PC-3 (cell line): ENCODE measurements around the gene DPY30. TPM values are rescaled to one million over a fixed set of nuclear protein-coding genes. Genes with fewer than 3 reads are reported as not detected.

Experiments
- ATAC-seq: fragments of 200-7000 bp; cut with Tn5 transposase; 2 replicates; pipeline ENCODE4 v1.9.1; 2020; ENCODE audit warnings: mild to moderate bottlenecking, moderate library complexity
- Bru-seq: library from RNA; stranded (reverse); fragments of 400-500 nt; gene quantifications from one replicate; lab custom pipeline; 2021; lab: Mats Ljungman, UMichigan
- BruChase-seq, 2 experiments: library from RNA; stranded (reverse); fragments of 400-500 nt; gene quantifications; one replicate each; lab custom pipeline; 2021; lab: Mats Ljungman, UMichigan
- BruUV-seq: library from RNA; stranded (reverse); fragments of 400-500 nt; replicated peaks from 2 replicates; lab custom pipeline; 2021; lab: Mats Ljungman, UMichigan
- CTCF ChIA-PET: fragments of 300-600 bp; sonication (Branson Sonifier 250); formaldehyde crosslinking; loops from one replicate; lab custom pipeline; 2022; ENCODE audit warnings: antibody characterized with exemption; lab: Charles Lee
- POLR2A ChIA-PET: fragments of 300-600 bp; sonication (Branson Sonifier 250); formaldehyde crosslinking; loops from one replicate; lab custom pipeline; 2022; ENCODE audit warnings: antibody characterized with exemption; ENCODE audit not compliant: unreplicated experiment; lab: Charles Lee
- DNase-seq: peaks from one replicate; pipeline ENCODE4 v3.0.0-alpha.2; 2015
- H2AFZ ChIP-seq: fragments of 300-600 bp; sonication (generic); 2 replicates; pipeline ENCODE4 v1.6.0; 2016; ENCODE audit warnings: antibody characterized with exemption, low read length
- H3F3A ChIP-seq: fragments of 300-600 bp; sonication (generic); one replicate; pipeline ENCODE4 v1.6.0; 2017; ENCODE audit warnings: antibody characterized with exemption, low read length, control low read depth, mild to moderate bottlenecking; ENCODE audit not compliant: unreplicated experiment
- H3K27ac ChIP-seq: fragments of 300-600 bp; sonication (generic); 2 replicates; pipeline ENCODE4 v1.5.1; 2016; ENCODE audit warnings: mild to moderate bottlenecking, low read length
- H3K27me3 ChIP-seq: fragments of 300-600 bp; sonication (generic); 2 replicates; pipeline ENCODE4 v1.6.1; 2016; ENCODE audit warnings: low read length, mixed read lengths
- H3K36me3 ChIP-seq: fragments of 300-600 bp; sonication (generic); 2 replicates; pipeline ENCODE4 v1.6.1; 2016; ENCODE audit warnings: low read depth, mixed run types, low read length, mixed read lengths
- H3K4me1 ChIP-seq: fragments of 300-600 bp; sonication (generic); 2 replicates; pipeline ENCODE4 v1.5.1; 2016; ENCODE audit warnings: low read length; ENCODE audit not compliant: insufficient read depth
- H3K4me2 ChIP-seq: fragments of 300-600 bp; sonication (generic); 2 replicates; pipeline ENCODE4 v1.6.0; 2016; ENCODE audit warnings: low read length
- H3K4me3 ChIP-seq: fragments of 300-600 bp; sonication (generic); 2 replicates; pipeline ENCODE4 v1.5.1; 2016; ENCODE audit warnings: mild to moderate bottlenecking, low read length, mixed read lengths
- H3K79me2 ChIP-seq: fragments of 300-600 bp; sonication (generic); 2 replicates; pipeline ENCODE4 v1.6.1; 2017; ENCODE audit warnings: low read length, mixed read lengths
- H3K9ac ChIP-seq: fragments of 300-600 bp; sonication (generic); 2 replicates; pipeline ENCODE4 v1.6.0; 2016; ENCODE audit warnings: mild to moderate bottlenecking, low read length
- H3K9me2 ChIP-seq: fragments of 300-600 bp; sonication (generic); replicated peaks from 2 replicates; pipeline ENCODE4 v1.6.1; 2016; ENCODE audit warnings: mixed run types, low read length, mixed read lengths
- H3K9me3 ChIP-seq: fragments of 300-600 bp; sonication (generic); 2 replicates; pipeline ENCODE4 v1.6.1; 2016; ENCODE audit warnings: low read length, mixed read lengths
- H4K20me1 ChIP-seq: fragments of 300-600 bp; sonication (generic); 2 replicates; pipeline ENCODE4 v1.6.1; 2016; ENCODE audit warnings: low read length, mixed read lengths
- CTCF ChIP-seq: fragments of 300-600 bp; sonication (generic); conservative IDR thresholded peaks from 2 replicates; pipeline ENCODE4 v1.5.1; 2017; ENCODE audit warnings: antibody characterized with exemption, low read depth, mild to moderate bottlenecking, low read length
- EZH2 ChIP-seq: fragments of 300-600 bp; sonication (generic); IDR thresholded peaks from one replicate; pipeline ENCODE4 v1.6.1; 2017; ENCODE audit warnings: antibody characterized with exemption, mild to moderate bottlenecking, low read length; ENCODE audit not compliant: unreplicated experiment
- EZH2phosphoT487 ChIP-seq: fragments of 300-600 bp; sonication (generic); IDR thresholded peaks from 2 replicates; pipeline ENCODE4 v1.6.1; 2018; ENCODE audit warnings: mild to moderate bottlenecking, antibody characterized with exemption, low read length, borderline replicate concordance
- intact Hi-C: fragments of 100-400 bp; cut with micrococcal nuclease; formaldehyde crosslinking; loops from 2 replicates; pipeline ENCODE4 v1.9.0; 2023
- long read RNA-seq: library from polyadenylated mRNA; unstranded; transcript quantifications from one replicate; pipeline ENCODE4 v2.0.0, GENCODE V29; 2021; ENCODE audit not compliant: unreplicated experiment
- total RNA-seq: library from RNA; depleted of rRNA; stranded (reverse); fragments of >200 nt; gene quantifications from 2 replicates; pipeline ENCODE4 v1.2.3, GENCODE V29; 2014; rRNA removed

Gene DPY30
- total RNA-seq (104 and 127 TPM in 2 replicates), Bru-seq, nascent RNA (percentile 73 among the genes with signal in this experiment), BruChase-seq, experiment 1, labeled RNA remaining after a 6-hour chase (percentile 80 among the genes with signal in this experiment), BruChase-seq, experiment 2, labeled RNA remaining after a 2-hour chase (percentile 72 among the genes with signal in this experiment)
- long read RNA-seq, transcript DPY30-202 (5 exons, 708 nt), result major isoform, 30 of 70 reads
- long read RNA-seq, partial matches to known transcripts, result 26 of 70 reads
- long read RNA-seq, other reads (novel, unspliced or antisense), result 12 of 70 reads

- no peaks in the 10 kb centered on the region for H3F3A ChIP-seq
- CTCF ChIA-PET, result interaction anchor here (0.6 to 1.1 kb wide), 2 partner anchors 9 to 23 kb away, joined by 4 to 6 read pairs; partner anchors contain the start of gene SPAST
- peak within 1 kb of the TSS; percentile 90 for H3K4me2 ChIP-seq
- no peaks in the 10 kb centered on the region for H3K9me3 ChIP-seq
- H3K27me3 ChIP-seq, result no peaks in the 10 kb centered on the region
- DNase-seq, result peak; percentile 93
- peak within 1 kb of the TSS; percentile 67 for H2AFZ ChIP-seq
- peaks cover 20% of the 10 kb centered on the region for H3K79me2 ChIP-seq
- H3K4me3 ChIP-seq, result peak within 1 kb of the TSS; percentile 92
- H3K9me2 ChIP-seq, result no peaks in the 10 kb centered on the region
- peak within 1 kb of the TSS; percentile 50 for H3K27ac ChIP-seq
- H3K4me1 ChIP-seq, result peaks cover 6% of the 10 kb centered on the region
- H3K9ac ChIP-seq, result peak within 1 kb of the TSS; percentile 70
- H3K36me3 ChIP-seq, result no peaks in the 10 kb centered on the region
- TF ChIP-seq EZH2phosphoT487 (no peak), CTCF (no peak; the same call in 1 of the 2 replicates), EZH2 (no peak)
- POLR2A ChIA-PET, result interaction anchor here (0.6 to 1.3 kb wide), 8 partner anchors 21 to 984 kb away, joined by 3 to 17 read pairs (median 5); partner anchors contain the start of genes SLC30A6 and SPAST
- ATAC-seq, result peak; percentile 88
- H4K20me1 ChIP-seq, result no peaks in the 10 kb centered on the region
- intact Hi-C loops, result loop anchor here (1.0 to 2.0 kb wide), 2 partner anchors 24 to 31 kb away; partner anchors contain the start of gene SPAST
- no TSS peak for BruUV-seq
Observed at GRCh38 chr2:32039447-32040219, at the start of gene DPY30. Gene DPY30, minus strand, starts transcription at chr2:32039805. Its CDS starts 349 bp downstream, at chr2:32039456.

GRCh38 chr2:32074134-32074506 is 34.5 kb upstream of the DPY30 start:
- no peaks in the 10 kb centered on the region for H4K20me1 ChIP-seq
- H3K9ac ChIP-seq, result no peak overlapping the region
- no peak for TF ChIP-seq EZH2phosphoT487
- no peak for TF ChIP-seq CTCF
- TF ChIP-seq EZH2, result no peak
- H3K27ac ChIP-seq, result no peak overlapping the region
- no TSS peak for BruUV-seq
- H3K79me2 ChIP-seq, result 0 out of 2 replicates have a peak, but pooled peaks cover 9% of the 10 kb centered on the region
- H3K4me2 ChIP-seq, result no peak overlapping the region
- H3K9me2 ChIP-seq, result no peaks in the 10 kb centered on the region
- H3K4me3 ChIP-seq, result no peak overlapping the region
- H3K4me1 ChIP-seq, result no peaks in the 10 kb centered on the region
- no peak overlapping the region for H2AFZ ChIP-seq
- H3F3A ChIP-seq, result no peaks in the 10 kb centered on the region
- ChIA-PET CTCF (no interaction called here), POLR2A (no interaction called here)
- no peaks in the 10 kb centered on the region for H3K27me3 ChIP-seq
- intact Hi-C loops, result no loop called here
- DNase-seq (no peak), ATAC-seq (no peak)
- H3K9me3 ChIP-seq, result no peaks in the 10 kb centered on the region
- H3K36me3 ChIP-seq, result no peaks in the 10 kb centered on the region
